Ovary (tissue), 9 donors: Measurements from ENCODE around the gene NHLH1. TPM values are rescaled to one million over a fixed set of nuclear protein-coding genes. Genes with fewer than 3 reads are reported as not detected.

Experiments
- DNase-seq, 5 donors: peaks; one replicate each; pipeline ENCODE4 v3.0.0-alpha.2; 2019 to 2020
- H3K27ac ChIP-seq, 2 donors: fragments of 200-600 bp; one replicate each; pipeline versions ENCODE4 v1.5.1 to v1.8.0; 2019 to 2022
- H3K27me3 ChIP-seq: fragments of 200-600 bp; one replicate; pipeline ENCODE4 v1.8.0; 2022
- H3K36me3 ChIP-seq: fragments of 200-600 bp; sonication (generic); one replicate; pipeline ENCODE4 v1.5.1; 2019
- H3K4me1 ChIP-seq: one replicate; pipeline ENCODE4 v1.8.1; 2013; ENCODE audit warnings: mild to moderate bottlenecking, moderate library complexity; ENCODE audit not compliant: insufficient read depth
- H3K4me3 ChIP-seq: fragments of 200-600 bp; sonication (generic); one replicate; pipeline ENCODE4 v1.5.1; 2017
- H3K9me3 ChIP-seq, 2 donors: fragments of 200-600 bp in 1 of 2; sonication (generic) in 1 of 2; one replicate each; pipeline versions ENCODE4 v1.5.1 to v1.8.1; 2013 to 2019; ENCODE audit warnings: mild to moderate bottlenecking in 1 of 2, moderate library complexity in 1 of 2
- CTCF ChIP-seq, 3 donors: fragments of 450-650 bp in 2 of 3; fragments of 200-600 bp in 1 of 3; IDR thresholded peaks; one replicate each; pipeline versions ENCODE4 v1.5.1 to v1.8.0; 2016 to 2022; ENCODE audit warnings: antibody characterized with exemption in 3 of 3, mild to moderate bottlenecking in 1 of 3
- EP300 ChIP-seq: sonication (generic); formaldehyde crosslinking; IDR thresholded peaks from one replicate; pipeline ENCODE4 v1.6.1; 2017; ENCODE audit warnings: antibody characterized with exemption
- POLR2A ChIP-seq: fragments of 450-650 bp; IDR thresholded peaks from one replicate; pipeline ENCODE4 v1.6.1; 2017; ENCODE audit warnings: antibody characterized with exemption, mild to moderate bottlenecking, moderate library complexity
- WGBS, 3 donors: extraction: QIAGEN DNeasy Blood & Tissue Kit in 1 of 3; methylation state at CpG; one replicate each; pipeline versions ENCODE4 v1.1.5 to v1.1.7; 2013 to 2017; 5-methylcytosine and 5-hydroxymethylcytosine counted together
- intact Hi-C, 4 donors: fragments of 100-400 bp; cut with DNase I; formaldehyde crosslinking; loops; one replicate each; pipeline versions ENCODE4 v1.11.0 to v1.15.1; 2022 to 2023
- polyA plus RNA-seq, 2 donors: library from polyadenylated mRNA; stranded (reverse); fragments of 200-250 nt in 1 of 2; fragments of 350-450 nt in 1 of 2; fragmentation: Illumina TruSeq in 1 of 2; extraction: RNeasy Lipid Tissue Mini Kit (QIAGEN cat#74804) in 1 of 2; gene quantifications; one replicate each; pipeline ENCODE4 v1.2.3, GENCODE V29; 2013 to 2014
- total RNA-seq, 7 donors: library from RNA; depleted of rRNA in 2 of 7; stranded (reverse); fragments of >200 nt in 2 of 7; fragmentation: NEBNext Ultra II Directional in 3 of 7; extraction: Animal tissue kit (Norgen Biotek cat#: 25700) in 3 of 7; gene quantifications; one replicate each; pipeline versions ENCODE4 v1.1.0 to v1.2.4, GENCODE V29; 2016 to 2023
- donor health status: DM: no; HTN: no; CAD: no; lungs with moderate emphysema.
- donor health status: DM: no; HTN: no; CAD: no.
- donor health status: Bipolar disorder and iron deficiency.
- donor health status: DM: yes; HTN: yes; CAD: no.
- donor health status: DM: no; HTN: no; CAD: no.
- donor health status: DM: yes; HTN: yes; CAD: no.

Gene NHLH1
- total and polyA plus RNA-seq, 9 donors = 0.02 to 0.20 (median 0.08) TPM; not detected in 4

- DNase-seq = no peak
- TF ChIP-seq POLR2A = no peak
- no peak for TF ChIP-seq EP300
- no peak for TF ChIP-seq CTCF (IDR thresholded peaks at IDR 0.05)
- Histone ChIP-seq H3K27me3 (no peaks in the 10 kb centered on the region), H3K9me3 (no peaks in the 10 kb centered on the region), H3K4me3 (no peak overlapping the region), H3K36me3 (no peaks in the 10 kb centered on the region), H3K27ac (no peak overlapping the region), H3K4me1 (no peaks in the 10 kb centered on the region)
- 64 to 78% (median 67%) methylated on average over 4 of the region's 4 CpGs for WGBS, 3 donors
- intact Hi-C loops = no loop called here
Observed at GRCh38 chr1:160416369-160416768, 49.5 kb downstream of the NHLH1 start.

GRCh38 chr1:160418483-160418882 is 51.6 kb downstream of the NHLH1 start:
- no peaks in the 10 kb centered on the region for H3K4me1 ChIP-seq
- 72 to 81% (median 80%) methylated on average over 6 of the region's 6 CpGs for WGBS, 3 donors
- intact Hi-C loops = no loop called here
- TF ChIP-seq CTCF (IDR thresholded peaks at IDR 0.05) (no peak), EP300 (no peak), POLR2A (no peak)
- H3K27me3 ChIP-seq = no peaks in the 10 kb centered on the region
- H3K27ac ChIP-seq = no peak overlapping the region
- H3K9me3 ChIP-seq = no peaks in the 10 kb centered on the region
- no peak for DNase-seq
- no peaks in the 10 kb centered on the region for H3K36me3 ChIP-seq
- no peak overlapping the region for H3K4me3 ChIP-seq

GRCh38 chr1:160419150-160419837 is 52.4 kb downstream of the NHLH1 start:
- WGBS, 3 donors = 88 to 92% (median 90%) methylated on average over 34 of the region's 34 CpGs
- Histone ChIP-seq H3K36me3 (no peaks in the 10 kb centered on the region), H3K27ac (no peak overlapping the region), H3K27me3 (no peaks in the 10 kb centered on the region), H3K4me3 (no peak overlapping the region), H3K9me3 (no peaks in the 10 kb centered on the region), H3K4me1 (no peaks in the 10 kb centered on the region)
- DNase-seq = no peak
- intact Hi-C loops = no loop called here
- TF ChIP-seq CTCF (IDR thresholded peaks at IDR 0.05) (no peak), EP300 (no peak)

DNA sequence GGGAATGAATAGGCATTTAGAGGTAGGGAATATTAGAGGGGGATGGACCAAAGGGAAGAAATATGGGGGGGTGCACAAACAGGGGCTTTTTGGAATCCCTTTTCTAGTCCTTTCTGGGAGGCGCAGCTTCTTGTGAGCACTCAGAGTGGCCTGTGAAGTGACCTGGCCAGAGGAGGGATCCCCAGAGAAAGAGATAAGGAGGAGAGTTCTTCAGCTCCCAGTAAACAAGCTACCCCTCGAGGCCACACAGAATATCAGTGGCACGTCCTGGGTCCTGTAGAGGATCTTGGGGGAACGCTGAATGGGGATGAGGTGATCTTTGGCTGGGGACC is 52.9 kb downstream of the NHLH1 start:
- no peak overlapping the region for H3K27ac ChIP-seq
- no peaks in the 10 kb centered on the region for H3K27me3 ChIP-seq
- no peak overlapping the region for H3K4me3 ChIP-seq
- H3K36me3 ChIP-seq = no peaks in the 10 kb centered on the region
- DNase-seq = no peak
- 78 to 90% (median 84%) methylated on average over 4 of the region's 4 CpGs for WGBS, 3 donors
- H3K4me1 ChIP-seq = no peaks in the 10 kb centered on the region
- H3K9me3 ChIP-seq = no peaks in the 10 kb centered on the region
- intact Hi-C loops = loop anchor here in 1 of 4 donors (10.0 kb wide), 1 partner anchor 195 kb away; no protein-coding TSS in a partner anchor
- no peak for TF ChIP-seq CTCF (IDR thresholded peaks at IDR 0.05)
- TF ChIP-seq EP300 = no peak
- TF ChIP-seq POLR2A = no peak
